Measurements from ENCODE around the gene C2CD5. TPM values are rescaled to one million over a fixed set of nuclear protein-coding genes. Genes with fewer than 3 reads are reported as not detected.

C2CD5 gene, protein sequence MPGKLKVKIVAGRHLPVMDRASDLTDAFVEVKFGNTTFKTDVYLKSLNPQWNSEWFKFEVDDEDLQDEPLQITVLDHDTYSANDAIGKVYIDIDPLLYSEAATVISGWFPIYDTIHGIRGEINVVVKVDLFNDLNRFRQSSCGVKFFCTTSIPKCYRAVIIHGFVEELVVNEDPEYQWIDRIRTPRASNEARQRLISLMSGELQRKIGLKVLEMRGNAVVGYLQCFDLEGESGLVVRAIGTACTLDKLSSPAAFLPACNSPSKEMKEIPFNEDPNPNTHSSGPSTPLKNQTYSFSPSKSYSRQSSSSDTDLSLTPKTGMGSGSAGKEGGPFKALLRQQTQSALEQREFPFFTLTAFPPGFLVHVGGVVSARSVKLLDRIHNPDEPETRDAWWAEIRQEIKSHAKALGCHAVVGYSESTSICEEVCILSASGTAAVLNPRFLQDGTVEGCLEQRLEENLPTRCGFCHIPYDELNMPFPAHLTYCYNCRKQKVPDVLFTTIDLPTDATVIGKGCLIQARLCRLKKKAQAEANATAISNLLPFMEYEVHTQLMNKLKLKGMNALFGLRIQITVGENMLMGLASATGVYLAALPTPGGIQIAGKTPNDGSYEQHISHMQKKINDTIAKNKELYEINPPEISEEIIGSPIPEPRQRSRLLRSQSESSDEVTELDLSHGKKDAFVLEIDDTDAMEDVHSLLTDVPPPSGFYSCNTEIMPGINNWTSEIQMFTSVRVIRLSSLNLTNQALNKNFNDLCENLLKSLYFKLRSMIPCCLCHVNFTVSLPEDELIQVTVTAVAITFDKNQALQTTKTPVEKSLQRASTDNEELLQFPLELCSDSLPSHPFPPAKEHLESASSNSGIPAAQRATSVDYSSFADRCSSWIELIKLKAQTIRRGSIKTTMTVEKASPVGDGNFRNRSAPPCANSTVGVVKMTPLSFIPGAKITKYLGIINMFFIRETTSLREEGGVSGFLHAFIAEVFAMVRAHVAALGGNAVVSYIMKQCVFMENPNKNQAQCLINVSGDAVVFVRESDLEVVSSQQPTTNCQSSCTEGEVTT
- total RNA-seq, result 10 to 100 TPM; 34.4 to 39.4 TPM
- polyA plus RNA-seq (ENCODE audit: insufficient read length in 6 of 6), result 10 to 100 TPM; 68.2 to 98.3 (median 77.9) TPM
- long read RNA-seq, donor 1, full-length matches to known transcripts, result 2 of 25 reads
- long read RNA-seq, donor 1, partial matches to known transcripts, result 23 of 25 reads
- long read RNA-seq, donor 1, other reads (novel, unspliced or antisense), result 0 of 25 reads
- long read RNA-seq, donor 2, partial matches to known transcripts, result 67 of 68 reads
- long read RNA-seq, donor 2, other reads (novel, unspliced or antisense), result 0 of 68 reads
- long read RNA-seq, donor 3, partial matches to known transcripts, result 0 of 1 reads
- long read RNA-seq, donor 3, other reads (novel, unspliced or antisense), result 0 of 1 reads
- long read RNA-seq, donor 4, partial matches to known transcripts, result 1 of 1 reads
- long read RNA-seq, donor 4, other reads (novel, unspliced or antisense), result 0 of 1 reads
- long read RNA-seq, donor 5, partial matches to known transcripts, result 8 of 8 reads
- long read RNA-seq, donor 5, other reads (novel, unspliced or antisense), result 0 of 8 reads
- long read RNA-seq, donor 6, full-length matches to known transcripts, result 3 of 3 reads
- long read RNA-seq, donor 6, partial matches to known transcripts, result 0 of 3 reads
- long read RNA-seq, donor 6, other reads (novel, unspliced or antisense), result 0 of 3 reads
- long read RNA-seq, donor 7, full-length matches to known transcripts, result 3 of 8 reads
- long read RNA-seq, donor 7, partial matches to known transcripts, result 5 of 8 reads
- long read RNA-seq, donor 7, other reads (novel, unspliced or antisense), result 0 of 8 reads
- long read RNA-seq, donor 8, partial matches to known transcripts, result 12 of 12 reads
- long read RNA-seq, donor 8, other reads (novel, unspliced or antisense), result 0 of 12 reads
- long read RNA-seq, donor 9, result 0 reads
- long read RNA-seq, donor 10, result 0 reads
- long read RNA-seq, donor 11, partial matches to known transcripts, result 9 of 11 reads
- long read RNA-seq, donor 11, other reads (novel, unspliced or antisense), result 0 of 11 reads
- long read RNA-seq, donor 12, full-length matches to known transcripts, result 4 of 4 reads
- long read RNA-seq, donor 12, partial matches to known transcripts, result 0 of 4 reads
- long read RNA-seq, donor 12, other reads (novel, unspliced or antisense), result 0 of 4 reads

- peaks cover 13 to 53% of the 10 kb centered on the region in 2 donors for H3K4me1 ChIP-seq
- ATAC-seq (peak; percentile 93), DNase-seq (peak; percentile 96 to 98 (median 97))
- H3K36me3 ChIP-seq, result no peaks in the 10 kb centered on the region
- no peaks in the 10 kb centered on the region for H3K27me3 ChIP-seq
- TF ChIP-seq CTCF (IDR thresholded peaks at IDR 0.05), result peak in 1 of 2 donors; percentile 11
- H3K9me3 ChIP-seq, result no peaks in the 10 kb centered on the region
- intact Hi-C loops (cut with DNase I), result no loop called here
- H3K4me3 ChIP-seq, result peak within 1 kb of the TSS; percentile 75 to 82
- H3K27ac ChIP-seq, result peak within 1 kb of the TSS; percentile 97 to 98
These were observed at the start of gene C2CD5 for GRCh38 chr12:22544038-22544979. C2CD5 (minus strand) TSS chr12:22544542; CDS start chr12:22544150, 392 bp downstream.

GRCh38 chr12:22593864-22594263 is 49.5 kb upstream of the C2CD5 start:
- Histone ChIP-seq H3K27me3 (no peaks in the 10 kb centered on the region), H3K4me3 (no peak overlapping the region), H3K27ac (no peak overlapping the region), H3K9me3 (no peaks in the 10 kb centered on the region), H3K4me1 (no peaks in the 10 kb centered on the region), H3K36me3 (no peaks in the 10 kb centered on the region)
- no peak for TF ChIP-seq CTCF (IDR thresholded peaks at IDR 0.05)
- intact Hi-C loops (cut with DNase I), result no loop called here
- DNase-seq (no peak), ATAC-seq (no peak)

GRCh38 chr12:22588817-22589216 is 44.5 kb upstream of the C2CD5 start:
- no peak overlapping the region for H3K27ac ChIP-seq
- H3K9me3 ChIP-seq, result no peaks in the 10 kb centered on the region
- H3K36me3 ChIP-seq, result no peaks in the 10 kb centered on the region
- no peak for TF ChIP-seq CTCF (IDR thresholded peaks at IDR 0.05)
- peak; percentile 79 for ATAC-seq
- peak in 1 of 4 donors; percentile 22 for DNase-seq
- no peaks in the 10 kb centered on the region for H3K4me1 ChIP-seq
- H3K27me3 ChIP-seq, result no peaks in the 10 kb centered on the region
- intact Hi-C loops (cut with DNase I), result no loop called here
- H3K4me3 ChIP-seq, result no peak overlapping the region
